Prostate gland (tissue), 2 donors: Measurements from ENCODE around the gene KRT27. TPM values are rescaled to one million over a fixed set of nuclear protein-coding genes. Genes with fewer than 3 reads are reported as not detected.

Experiments
- DNase-seq: peaks from one replicate; pipeline ENCODE4 v3.0.0-alpha.2; 2019; ENCODE audit warnings: low spot score
- H3K27ac ChIP-seq, 2 donors: fragments of 200-600 bp; sonication (generic); 2 replicates each; pipeline ENCODE4 v1.5.1; 2017 to 2019
- H3K27me3 ChIP-seq: fragments of 200-600 bp; sonication (generic); replicated peaks from 2 replicates; pipeline ENCODE4 v1.5.1; 2019; ENCODE audit not compliant: insufficient read depth
- H3K36me3 ChIP-seq, 2 donors: fragments of 200-600 bp; sonication (generic); 1 replicate in 1 of 2; 2 replicates in 1 of 2; pipeline versions ENCODE4 v1.5.1 to v1.8.1; 2017 to 2019
- H3K4me1 ChIP-seq: fragments of 200-600 bp; sonication (generic); replicated peaks from 2 replicates; pipeline ENCODE4 v1.5.1; 2019
- H3K4me3 ChIP-seq, 2 donors: fragments of 200-600 bp; sonication (generic); 2 replicates each; pipeline ENCODE4 v1.5.1; 2017 to 2019
- H3K9me3 ChIP-seq: fragments of 200-600 bp; sonication (generic); 2 replicates; pipeline ENCODE4 v1.5.1; 2017
- POLR2A ChIP-seq: fragments of 450-650 bp; IDR thresholded peaks from one replicate; pipeline ENCODE4 v1.6.1; 2016; ENCODE audit warnings: antibody characterized with exemption, mild to moderate bottlenecking
- POLR2AphosphoS5 ChIP-seq: sonication (generic); formaldehyde crosslinking; IDR thresholded peaks from one replicate; pipeline ENCODE4 v1.6.1; 2017; ENCODE audit warnings: antibody characterized with exemption
- WGBS: methylation state at CpG from one replicate; pipeline ENCODE4 v1.1.5; 2018; 5-methylcytosine and 5-hydroxymethylcytosine counted together
- intact Hi-C: fragments of 100-400 bp; cut with DNase I; formaldehyde crosslinking; loops from one replicate; pipeline ENCODE4 v1.14.2; 2022
- total RNA-seq, 2 donors: library from RNA; depleted of rRNA; stranded (reverse); fragments of >200 nt; gene quantifications; one replicate each; pipeline ENCODE4 v1.1.0, GENCODE V29; 2016
- TF ChIP-seq, protein P1 (sequence below), 4 experiments: fragments of 200-600 bp in 2 of 4; fragments of 450-650 bp in 2 of 4; sonication (generic) in 2 of 4; IDR thresholded peaks; 1 replicate in 3 of 4; 2 replicates in 1 of 4; pipeline ENCODE4 v1.5.1; 2016 to 2019; ENCODE audit warnings: antibody characterized with exemption in 4 of 4, mild to moderate bottlenecking in 2 of 4, moderate library complexity in 2 of 4

Gene KRT27
- total RNA-seq, 2 donors from 2014 or later, result not detected

DNA sequence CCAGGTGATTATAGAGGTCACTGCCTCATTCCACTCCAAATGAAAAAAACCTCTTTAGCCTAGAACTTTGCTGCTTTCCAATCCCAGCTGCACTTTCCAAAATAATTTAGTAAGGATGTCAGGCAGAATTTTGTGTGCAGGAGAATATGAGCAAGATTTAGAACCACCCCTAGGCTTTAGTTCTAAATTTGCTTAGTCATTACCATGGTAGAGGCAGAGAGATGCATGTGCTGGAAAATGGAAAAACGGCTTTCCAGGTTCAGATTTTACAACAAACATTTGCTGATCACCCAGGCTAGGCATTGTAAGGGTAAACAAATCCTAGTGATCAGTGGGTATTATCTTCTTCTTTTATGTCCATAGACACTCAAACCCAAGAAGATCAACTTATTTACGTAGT lies 16.7 kb downstream of the KRT27 start:
- DNase-seq, result no peak
- Histone ChIP-seq H3K27me3 (no peaks in the 10 kb centered on the region), H3K27ac (no peak overlapping the region), H3K4me3 (no peak overlapping the region), H3K9me3 (no peaks in the 10 kb centered on the region), H3K36me3 (no peaks in the 10 kb centered on the region), H3K4me1 (no peaks in the 10 kb centered on the region)
- intact Hi-C loops, result no loop called here
- TF ChIP-seq, protein P1, sequence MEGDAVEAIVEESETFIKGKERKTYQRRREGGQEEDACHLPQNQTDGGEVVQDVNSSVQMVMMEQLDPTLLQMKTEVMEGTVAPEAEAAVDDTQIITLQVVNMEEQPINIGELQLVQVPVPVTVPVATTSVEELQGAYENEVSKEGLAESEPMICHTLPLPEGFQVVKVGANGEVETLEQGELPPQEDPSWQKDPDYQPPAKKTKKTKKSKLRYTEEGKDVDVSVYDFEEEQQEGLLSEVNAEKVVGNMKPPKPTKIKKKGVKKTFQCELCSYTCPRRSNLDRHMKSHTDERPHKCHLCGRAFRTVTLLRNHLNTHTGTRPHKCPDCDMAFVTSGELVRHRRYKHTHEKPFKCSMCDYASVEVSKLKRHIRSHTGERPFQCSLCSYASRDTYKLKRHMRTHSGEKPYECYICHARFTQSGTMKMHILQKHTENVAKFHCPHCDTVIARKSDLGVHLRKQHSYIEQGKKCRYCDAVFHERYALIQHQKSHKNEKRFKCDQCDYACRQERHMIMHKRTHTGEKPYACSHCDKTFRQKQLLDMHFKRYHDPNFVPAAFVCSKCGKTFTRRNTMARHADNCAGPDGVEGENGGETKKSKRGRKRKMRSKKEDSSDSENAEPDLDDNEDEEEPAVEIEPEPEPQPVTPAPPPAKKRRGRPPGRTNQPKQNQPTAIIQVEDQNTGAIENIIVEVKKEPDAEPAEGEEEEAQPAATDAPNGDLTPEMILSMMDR (IDR thresholded peaks at IDR 0.05), result no peak
- 95% methylated on average over 2 of the region's 2 CpGs for WGBS

GRCh38 chr17:40763752-40764151 lies 18.6 kb downstream of the KRT27 start:
- WGBS, result 90% methylated on average over 1 of the region's 1 CpG
- H3K27me3 ChIP-seq, result no peaks in the 10 kb centered on the region
- H3K36me3 ChIP-seq, result no peaks in the 10 kb centered on the region
- intact Hi-C loops, result no loop called here
- TF ChIP-seq POLR2AphosphoS5 (no peak), POLR2A (no peak)
- TF ChIP-seq, protein P1 (IDR thresholded peaks at IDR 0.05), result no peak
- no peaks in the 10 kb centered on the region for H3K4me1 ChIP-seq
- no peaks in the 10 kb centered on the region for H3K9me3 ChIP-seq
- no peak for DNase-seq
- no peak overlapping the region for H3K27ac ChIP-seq
- H3K4me3 ChIP-seq, result no peak overlapping the region

- Histone ChIP-seq H3K27me3 (no peaks in the 10 kb centered on the region), H3K4me1 (no peaks in the 10 kb centered on the region), H3K9me3 (no peaks in the 10 kb centered on the region), H3K27ac (no peak overlapping the region), H3K36me3 (no peaks in the 10 kb centered on the region), H3K4me3 (no peak overlapping the region)
- WGBS, result 36% methylated on average over 1 of the region's 1 CpG
- intact Hi-C loops, result no loop called here
- no peak for TF ChIP-seq POLR2A
- DNase-seq, result no peak
These were observed 22.0 kb downstream of the KRT27 start for GRCh38 chr17:40760105-40761016.

DNA sequence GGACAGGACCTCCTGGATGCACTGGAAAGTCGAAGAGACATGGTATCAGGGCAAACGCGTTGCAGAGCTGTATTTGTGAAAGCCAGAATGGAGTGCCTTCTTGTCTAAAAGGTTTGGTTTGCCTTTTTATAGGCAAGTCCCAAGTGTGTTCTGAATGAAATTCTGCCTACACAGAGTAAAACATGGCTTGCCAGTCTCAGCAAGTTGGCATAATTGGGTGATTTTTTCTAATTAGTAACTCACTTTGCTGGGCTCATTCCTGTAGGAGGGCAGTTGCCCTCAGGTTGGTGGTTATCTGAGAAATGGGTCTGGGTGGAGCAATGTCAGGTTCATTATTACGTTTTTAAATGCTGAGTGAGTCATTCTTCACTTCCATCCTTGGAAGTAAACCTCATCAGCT lies 27.1 kb downstream of the KRT27 start, which contains the start of gene KRT25:
Gene KRT25, minus strand, starts transcription at position 101 of the 400 bp plus-strand sequence. Its CDS starts 60 bp downstream, at position 41.
- TF ChIP-seq POLR2AphosphoS5, result no peak
- no peak for TF ChIP-seq POLR2A
- TF ChIP-seq, protein P1 (IDR thresholded peaks at IDR 0.05), result no peak
- intact Hi-C loops, result no loop called here
- WGBS, result 80% methylated on average over 4 of the region's 4 CpGs

DNA sequence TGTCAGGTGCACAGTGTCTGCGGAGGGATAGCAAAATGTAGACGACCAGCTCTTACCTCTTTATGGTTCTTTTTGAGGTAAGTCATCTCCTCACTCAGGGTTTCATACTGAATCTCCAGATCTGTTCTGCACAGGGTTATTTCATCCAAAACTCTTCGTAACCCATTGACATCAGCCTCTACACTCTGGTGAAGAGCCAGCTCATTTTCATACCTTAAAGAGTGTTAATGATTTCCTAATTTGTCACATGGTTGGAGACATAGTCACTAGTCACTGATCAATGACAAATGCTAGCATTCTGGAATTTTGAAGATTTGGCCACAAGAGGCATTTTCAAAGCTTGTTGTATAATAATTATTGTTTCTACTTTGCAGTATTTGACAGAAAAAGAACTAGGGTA lies 28.5 kb downstream of the KRT27 start:
- H3K4me3 ChIP-seq, result no peak overlapping the region
- no peaks in the 10 kb centered on the region for H3K27me3 ChIP-seq
- WGBS, result 84% methylated on average over 3 of the region's 3 CpGs
- no peak for TF ChIP-seq POLR2AphosphoS5
- TF ChIP-seq, protein P1 (IDR thresholded peaks at IDR 0.05), result no peak
- no peak for TF ChIP-seq POLR2A
- no peaks in the 10 kb centered on the region for H3K9me3 ChIP-seq
- H3K27ac ChIP-seq, result no peak overlapping the region
- DNase-seq, result no peak
- H3K4me1 ChIP-seq, result no peaks in the 10 kb centered on the region
- intact Hi-C loops, result no loop called here
- H3K36me3 ChIP-seq, result no peaks in the 10 kb centered on the region

More for the DNA sequence above, 27.1 kb downstream of the KRT27 start, which contains the start of gene KRT25:
- H3K4me1 ChIP-seq, result no peaks in the 10 kb centered on the region
- H3K4me3 ChIP-seq, result no peak within 1 kb of the TSS
- H3K27me3 ChIP-seq, result no peaks in the 10 kb centered on the region
- H3K27ac ChIP-seq, result no peak within 1 kb of the TSS
- H3K36me3 ChIP-seq, result no peaks in the 10 kb centered on the region
- no peak for DNase-seq
- H3K9me3 ChIP-seq, result no peaks in the 10 kb centered on the region
